Fibroblast of villous mesenchyme (primary cell): ENCODE measurements around the gene PARD6G. TPM values are rescaled to one million over a fixed set of nuclear protein-coding genes. Genes with fewer than 3 reads are reported as not detected.

Experiments used
- DNase-seq: peaks from one replicate; pipeline ENCODE4 v3.0.0-alpha.2; 2010; ENCODE audit warnings: low read depth
- H3K4me3 ChIP-seq: 2 replicates; pipeline ENCODE4 v1.5.1; 2011; ENCODE audit warnings: low read depth, mild to moderate bottlenecking, low read length
- total RNA-seq: library from RNA; depleted of rRNA; stranded (reverse); fragments of >200 nt; gene quantifications from 2 replicates; pipeline ENCODE4 v1.2.3, GENCODE V29; 2012
- TF ChIP-seq, protein P1 (sequence below): IDR thresholded peaks from 2 replicates; pipeline ENCODE4 v1.5.1; 2012; ENCODE audit warnings: low read depth, mild to moderate bottlenecking, low read length; ENCODE audit not compliant: insufficient read depth

PARD6G gene
- total RNA-seq, 1 donor = 1.7 TPM

DNA sequence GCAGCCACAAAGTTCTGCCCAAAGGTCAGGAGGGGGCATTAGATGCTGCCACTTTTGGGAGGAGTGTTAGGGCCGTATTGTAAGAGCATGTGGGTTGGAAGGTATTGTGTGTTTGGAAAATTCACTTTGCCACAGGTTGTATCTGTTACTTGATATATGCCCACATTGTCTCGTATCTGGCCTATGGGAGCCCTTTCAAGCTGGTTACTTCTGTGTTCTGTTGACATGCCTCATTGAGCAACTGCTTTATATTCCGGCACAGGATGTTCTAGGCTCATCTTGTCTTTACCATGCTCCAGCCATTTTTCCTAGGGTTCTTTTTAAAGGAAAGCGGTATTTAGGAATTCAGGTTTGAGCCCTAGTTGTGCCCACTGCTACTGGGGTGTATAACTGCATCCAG lies 132.3 kb downstream of the PARD6G start:
- TF ChIP-seq, protein P1, sequence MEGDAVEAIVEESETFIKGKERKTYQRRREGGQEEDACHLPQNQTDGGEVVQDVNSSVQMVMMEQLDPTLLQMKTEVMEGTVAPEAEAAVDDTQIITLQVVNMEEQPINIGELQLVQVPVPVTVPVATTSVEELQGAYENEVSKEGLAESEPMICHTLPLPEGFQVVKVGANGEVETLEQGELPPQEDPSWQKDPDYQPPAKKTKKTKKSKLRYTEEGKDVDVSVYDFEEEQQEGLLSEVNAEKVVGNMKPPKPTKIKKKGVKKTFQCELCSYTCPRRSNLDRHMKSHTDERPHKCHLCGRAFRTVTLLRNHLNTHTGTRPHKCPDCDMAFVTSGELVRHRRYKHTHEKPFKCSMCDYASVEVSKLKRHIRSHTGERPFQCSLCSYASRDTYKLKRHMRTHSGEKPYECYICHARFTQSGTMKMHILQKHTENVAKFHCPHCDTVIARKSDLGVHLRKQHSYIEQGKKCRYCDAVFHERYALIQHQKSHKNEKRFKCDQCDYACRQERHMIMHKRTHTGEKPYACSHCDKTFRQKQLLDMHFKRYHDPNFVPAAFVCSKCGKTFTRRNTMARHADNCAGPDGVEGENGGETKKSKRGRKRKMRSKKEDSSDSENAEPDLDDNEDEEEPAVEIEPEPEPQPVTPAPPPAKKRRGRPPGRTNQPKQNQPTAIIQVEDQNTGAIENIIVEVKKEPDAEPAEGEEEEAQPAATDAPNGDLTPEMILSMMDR = no peak
- no peak overlapping the region for H3K4me3 ChIP-seq
- no peak for DNase-seq

DNA sequence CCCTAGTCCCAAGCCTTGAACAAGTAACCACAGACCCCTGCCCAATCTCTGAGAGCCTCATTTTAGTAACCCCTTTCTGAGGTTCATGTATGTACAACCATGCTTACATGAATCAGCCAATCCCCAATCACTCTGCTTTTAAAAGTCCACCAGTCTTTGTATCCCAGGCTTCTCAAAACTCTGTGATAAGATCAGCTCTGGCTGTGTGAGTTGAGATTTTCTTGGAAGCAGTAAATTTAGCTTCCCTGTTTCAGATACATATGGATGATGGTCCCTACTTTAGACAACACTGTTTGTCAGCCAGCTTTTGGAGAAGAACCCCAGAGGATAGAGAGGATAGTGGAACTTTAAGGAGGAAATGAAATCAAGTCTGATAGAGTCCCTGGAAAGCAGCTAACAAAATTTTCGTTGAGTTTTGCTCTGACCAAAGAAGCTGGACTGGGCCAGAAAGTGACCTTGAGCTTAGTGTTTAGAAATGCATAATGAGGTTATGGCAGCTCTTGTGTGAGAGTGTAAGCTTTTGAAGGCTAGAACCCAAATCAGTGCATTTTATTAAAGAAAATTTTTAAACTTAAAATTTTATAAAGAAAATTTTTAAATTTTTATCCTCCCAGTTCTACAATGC lies 134.6 kb downstream of the PARD6G start:
- H3K4me3 ChIP-seq = no peak overlapping the region
- DNase-seq = peak; percentile 56

DNA sequence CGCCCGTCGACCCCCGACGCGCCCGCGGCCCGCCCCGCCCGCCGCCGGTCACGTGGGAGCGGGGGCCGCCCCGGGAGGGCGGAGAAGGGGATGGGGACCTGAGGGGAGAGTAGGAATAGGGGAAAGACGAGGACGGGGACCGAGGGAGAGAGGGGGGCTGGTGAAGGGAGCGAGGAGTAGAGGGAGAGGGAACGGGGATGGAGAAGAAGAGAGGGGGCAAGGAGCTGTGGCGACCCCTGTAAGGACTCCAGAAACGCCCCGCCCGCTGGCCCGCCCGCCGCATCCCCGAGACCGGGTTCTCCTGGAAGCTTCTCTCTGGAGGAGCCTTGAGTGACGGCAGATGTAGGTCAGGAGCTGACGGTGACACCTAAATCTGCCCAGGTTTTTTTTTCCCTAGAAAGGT lies 137.6 kb downstream of the PARD6G start:
- peak overlapping the region; percentile 82 for H3K4me3 ChIP-seq
- DNase-seq = peak; percentile 56
- TF ChIP-seq, protein P1 = no peak

More for the DNA sequence above, 134.6 kb downstream of the PARD6G start:
- TF ChIP-seq, protein P1 = no peak

DNA sequence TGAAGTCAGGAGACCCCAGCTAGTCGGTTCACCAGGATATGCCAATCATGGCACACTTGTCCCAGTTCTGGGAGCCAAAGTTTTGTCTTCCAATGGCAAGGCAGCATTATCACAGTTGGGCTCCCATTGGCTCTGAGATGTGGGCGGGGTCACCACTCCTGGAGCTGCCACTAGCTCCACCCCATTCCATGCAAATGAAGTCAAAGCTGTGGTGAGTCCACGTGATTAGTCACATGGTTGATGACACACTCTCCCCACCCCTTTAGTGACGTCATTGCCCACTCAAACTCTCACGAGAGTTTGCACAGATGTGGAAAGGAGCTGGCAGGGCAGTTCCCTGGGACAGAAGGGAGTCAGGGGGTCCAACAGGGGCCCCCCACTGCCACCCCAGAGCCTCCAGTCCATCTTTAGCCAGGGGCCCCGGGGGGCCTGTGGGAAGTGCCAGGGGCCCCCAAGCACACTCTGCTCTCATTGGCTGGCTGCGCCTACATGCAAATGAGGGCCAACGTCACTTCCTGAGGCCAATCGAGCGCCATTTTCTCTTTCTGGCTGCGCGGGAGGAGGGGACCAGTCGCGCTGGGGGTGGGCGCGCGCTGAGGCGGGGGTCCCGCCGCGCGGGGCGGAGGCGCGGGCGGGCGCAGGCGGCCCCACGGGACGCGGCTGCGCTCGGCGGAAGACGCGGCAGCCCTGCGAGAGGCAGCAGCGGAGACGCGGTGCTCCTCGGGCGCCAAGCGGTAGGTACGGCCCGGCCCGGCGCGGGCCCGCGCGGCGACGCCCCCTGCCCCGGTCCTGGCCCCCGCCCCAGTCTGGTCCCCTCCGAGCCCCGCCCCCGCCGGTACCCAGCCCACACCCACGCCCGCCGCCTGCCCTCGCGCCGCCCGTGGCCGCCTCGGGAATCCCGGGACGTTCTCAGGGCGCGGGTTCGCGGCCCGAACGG lies 138.3 kb downstream of the PARD6G start, which contains the start of gene ADNP2:
TSS of gene ADNP2 (plus strand) at position 524 of the 937 bp plus-strand sequence. CDS start 8,281 bp downstream, outside the sequence.
- peak; percentile 90 for DNase-seq
- TF ChIP-seq, protein P1 = no peak
- H3K4me3 ChIP-seq = peak within 1 kb of the TSS; percentile 82

DNA sequence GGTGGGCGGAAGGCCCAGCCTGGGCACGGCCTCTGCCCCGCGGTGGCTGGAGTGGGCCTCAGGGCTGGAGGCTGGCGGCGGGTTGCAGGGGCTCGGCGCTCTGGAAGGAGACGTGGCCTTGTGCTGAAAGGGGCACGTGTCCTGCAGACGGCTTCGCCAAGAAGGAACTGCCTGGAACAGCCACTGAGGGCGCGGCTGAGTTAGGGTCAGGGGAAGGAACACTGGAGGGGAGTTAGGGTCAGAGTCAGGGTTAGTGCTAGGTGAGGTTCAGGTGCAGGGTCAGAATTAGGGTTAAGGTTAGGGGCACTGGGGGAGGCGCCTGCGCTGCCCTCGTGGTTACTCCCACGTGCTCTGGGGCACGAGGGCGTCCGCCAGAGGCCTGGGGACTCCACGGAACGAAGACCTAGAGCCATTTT lies 139.2 kb downstream of the PARD6G start:
- no peak overlapping the region for H3K4me3 ChIP-seq
- TF ChIP-seq, protein P1 = no peak
- DNase-seq = no peak

DNA sequence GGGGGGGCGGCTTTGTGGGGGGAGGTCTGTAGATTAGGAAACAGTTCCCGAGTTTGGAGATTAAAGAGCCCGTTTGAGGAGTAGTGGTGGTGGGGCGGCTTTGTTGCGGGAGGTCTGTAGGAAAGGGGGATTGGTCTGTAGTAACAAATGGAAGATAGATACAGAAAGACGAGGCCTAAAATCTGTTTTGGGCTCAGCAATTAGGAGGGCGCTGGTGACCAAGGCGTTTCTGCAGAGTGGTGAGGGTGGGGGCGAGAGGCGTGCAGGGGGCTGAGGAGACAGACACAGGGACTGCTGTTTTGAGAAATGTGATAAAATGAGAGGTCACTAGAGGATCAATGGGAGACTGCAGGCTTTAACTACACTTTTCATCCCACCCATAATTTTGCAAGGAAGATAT lies 139.9 kb downstream of the PARD6G start:
- DNase-seq = no peak
- no peak overlapping the region for H3K4me3 ChIP-seq
- TF ChIP-seq, protein P1 = no peak

Other genes with a start within 250 kb of the PARD6G start
- gene RBFA, start 213.1 kb downstream of the PARD6G start, total RNA-seq = 22.5 and 27.4 TPM in 2 replicates
- 23.3 and 24.5 TPM in 2 replicates for gene ADNP2, start 138.3 kb downstream of the PARD6G start, total RNA-seq